Measurements from ENCODE around the gene AXIN1. TPM values are rescaled to one million over a fixed set of nuclear protein-coding genes. Genes with fewer than 3 reads are reported as not detected.

The AXIN1 gene
- total and polyA plus RNA-seq, 2 donors (not counting 3 experiments of a cell fraction or from before 2014, with no cell fraction given), result 8.3 to 21.9 TPM

DNA sequence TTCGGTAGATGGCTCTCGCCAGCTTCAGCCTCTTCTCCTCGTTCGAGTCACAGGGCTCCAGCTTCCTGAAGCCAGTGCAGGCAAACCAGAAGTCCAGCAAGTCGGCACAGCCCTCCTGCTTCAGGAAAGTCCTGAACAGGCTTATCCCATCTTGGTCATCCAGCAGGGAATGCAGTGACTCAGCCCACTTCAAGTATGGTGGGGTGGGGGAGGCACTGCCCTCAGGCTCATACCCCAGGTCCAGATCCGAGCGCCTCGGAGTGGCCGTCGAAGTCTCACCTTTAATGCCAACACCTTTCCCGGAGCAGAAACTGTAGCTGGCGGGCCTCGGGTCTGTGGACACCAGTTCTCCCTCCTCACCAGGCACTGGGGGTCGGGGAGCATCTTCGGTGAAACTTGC, 5.9 kb downstream of the AXIN1 start:
- ChIA-PET POLR2A (no interaction called here), CTCF (interaction anchor here (0.9 kb wide), 1 partner anchor 16 kb away, joined by 3 read pairs; no protein-coding TSS in a partner anchor)
- Histone ChIP-seq H3K27me3 (ENCODE audit: control insufficient read depth in 2 of 2, insufficient read depth in 2 of 2, low read length in 2 of 2) (no peaks in the 10 kb centered on the region), H3K4me2 (ENCODE audit: insufficient read depth, low read length) (no peak overlapping the region), H3K27ac (ENCODE audit: insufficient read depth, low read depth, low read length) (no peak overlapping the region), H3K79me2 (ENCODE audit: control insufficient read depth, insufficient read depth, low read length) (peaks cover 84% of the 10 kb centered on the region), H2AFZ (ENCODE audit: low read depth, low read length) (no peak overlapping the region), H3K9me1 (replicated peaks; ENCODE audit: control insufficient read depth, extremely low read depth, insufficient read depth, low read length) (no peaks in the 10 kb centered on the region), H3K9ac (replicated peaks; ENCODE audit: extremely low read depth, insufficient read depth, low read length) (no peak overlapping the region), H4K20me1 (replicated peaks; ENCODE audit: control insufficient read depth, extremely low read depth, insufficient read depth, low read length) (peaks cover 2% of the 10 kb centered on the region), H3K9me3 (replicated peaks; ENCODE audit: control insufficient read depth, insufficient read depth, low read length) (no peaks in the 10 kb centered on the region), H3K4me3 (replicated peaks in 1 of 3; ENCODE audit: insufficient read depth in 1 of 3, low read depth in 1 of 3, low read length in 3 of 3) (no peak overlapping the region), H3K4me1 (ENCODE audit: control insufficient read depth, extremely low read depth, insufficient read depth, low read length) (peaks cover 6% of the 10 kb centered on the region), H3K36me3 (ENCODE audit: control insufficient read depth in 2 of 2, extremely low read depth in 1 of 2, insufficient read depth in 2 of 2, low read length in 2 of 2) (peaks cover 0 to 13% of the 10 kb centered on the region in 2 experiments)
- no peak for FAIRE-seq
- no TSS peak for BruUV-seq (replicated peaks)
- intact Hi-C loops (cut with micrococcal nuclease), result no loop called here
- DNase-seq (ENCODE audit: low read depth, low spot score), result no peak
- dilution Hi-C loops (cut with MboI; ENCODE audit: extremely low pct_ligation_motif_present, low sequenced_read_pairs), result no loop called here
- TF ChIP-seq POLR2A (IDR thresholded peaks at IDR 0.05; ENCODE audit: low read depth, low read length), result no peak
- no peak for TF ChIP-seq MAX (IDR thresholded peaks at IDR 0.05; ENCODE audit: insufficient read depth, insufficient read length)
- TF ChIP-seq FOS (IDR thresholded peaks at IDR 0.05; ENCODE audit: borderline replicate concordance, insufficient read depth, low read length), result no peak
- no peak for TF ChIP-seq GATA2 (IDR thresholded peaks at IDR 0.05; ENCODE audit: insufficient read depth, insufficient read length, low read depth, low read length)
- TF ChIP-seq JUN (IDR thresholded peaks at IDR 0.05; ENCODE audit: borderline replicate concordance, insufficient read depth, insufficient read length, low read depth), result no peak
- TF ChIP-seq MYC (IDR thresholded peaks at IDR 0.05; ENCODE audit: low read depth, low read length), result no peak
- no peak for TF ChIP-seq CTCF (IDR thresholded peaks at IDR 0.05; ENCODE audit: extremely low read depth in 1 of 2, insufficient read depth in 1 of 2, low read depth in 1 of 2, low read length in 2 of 2)
- no peak for TF ChIP-seq POLR2AphosphoS5 (IDR thresholded peaks at IDR 0.05; ENCODE audit: insufficient read depth, low read depth, low read length)
- no peak for TF ChIP-seq EZH2 (IDR thresholded peaks at IDR 0.05; ENCODE audit: borderline replicate concordance, low read depth, low read length, severe bottlenecking)

All from endothelial cell of umbilical vein (primary cell).